OCI-LY7 (cell line): ENCODE results near the gene VASH2. TPM values are rescaled to one million over a fixed set of nuclear protein-coding genes. Genes with fewer than 3 reads are reported as not detected.

ENCODE experiments used
- BruUV-seq: library from RNA; stranded (reverse); fragments of 400-500 nt; replicated peaks from 2 replicates; lab custom pipeline; 2021; lab: Mats Ljungman, UMichigan
- CTCF ChIA-PET: fragments of 300-600 bp; sonication (Branson Sonifier 250); formaldehyde crosslinking; loops from one replicate; lab custom pipeline; 2022; ENCODE audit warnings: antibody characterized with exemption; ENCODE audit not compliant: unreplicated experiment; lab: Charles Lee
- POLR2A ChIA-PET: fragments of 300-600 bp; sonication (Branson Sonifier 250); formaldehyde crosslinking; loops from one replicate; lab custom pipeline; 2022; ENCODE audit warnings: antibody characterized with exemption; lab: Charles Lee
- DNase-seq: peaks from one replicate; pipeline ENCODE4 v3.0.0-alpha.2; 2015; ENCODE audit warnings: low spot score
- H2AFZ ChIP-seq: fragments of 200-600 bp; sonication (generic), shearing (Covaris generic); 2 replicates; pipeline ENCODE4 v1.6.1; 2014; ENCODE audit warnings: mild to moderate bottlenecking, antibody characterized with exemption, low read length, moderate library complexity
- H3K27ac ChIP-seq: fragments of 200-600 bp; sonication (generic); 2 replicates; pipeline ENCODE4 v1.5.1; 2014; ENCODE audit warnings: mixed run types, low read depth, mild to moderate bottlenecking, moderate library complexity, low read length, inconsistent platforms; ENCODE audit not compliant: poor library complexity, severe bottlenecking
- H3K36me3 ChIP-seq: fragments of 200-600 bp; sonication (generic); 2 replicates; pipeline ENCODE4 v1.6.1; 2014; ENCODE audit warnings: mild to moderate bottlenecking, antibody characterized with exemption, low read length, moderate library complexity, mixed read lengths; ENCODE audit not compliant: insufficient read depth
- H3K4me1 ChIP-seq: fragments of 200-600 bp; sonication (generic); 2 replicates; pipeline ENCODE4 v1.5.1; 2014; ENCODE audit warnings: mild to moderate bottlenecking, low read length; ENCODE audit not compliant: insufficient read depth, poor library complexity, severe bottlenecking
- H3K4me2 ChIP-seq: fragments of 200-600 bp; sonication (generic); 2 replicates; pipeline ENCODE4 v1.6.1; 2014; ENCODE audit warnings: mild to moderate bottlenecking, low read length
- H3K4me3 ChIP-seq: fragments of 200-600 bp; sonication (generic); 2 replicates; pipeline ENCODE4 v1.5.1; 2014; ENCODE audit warnings: mild to moderate bottlenecking, low read depth, low read length; ENCODE audit not compliant: poor library complexity, severe bottlenecking
- H3K79me2 ChIP-seq: fragments of 200-600 bp; sonication (generic); 2 replicates; pipeline ENCODE4 v1.6.1; 2016; ENCODE audit warnings: low read depth, mild to moderate bottlenecking, low read length, moderate library complexity, mixed read lengths; ENCODE audit not compliant: insufficient read depth
- H3K9me2 ChIP-seq: fragments of 200-600 bp; sonication (generic); 2 replicates; pipeline ENCODE4 v1.6.1; 2016; ENCODE audit warnings: mild to moderate bottlenecking, low read length, mixed read lengths; ENCODE audit not compliant: insufficient read depth
- H3K9me3 ChIP-seq: fragments of 200-600 bp; sonication (generic); 2 replicates; pipeline ENCODE4 v1.6.1; 2014; ENCODE audit warnings: mild to moderate bottlenecking, mixed run types, low read length, mixed read lengths
- H4K20me1 ChIP-seq: fragments of 200-600 bp; sonication (generic); 2 replicates; pipeline ENCODE4 v1.6.1; 2014; ENCODE audit warnings: mild to moderate bottlenecking, antibody characterized with exemption, low read length, moderate library complexity, mixed read lengths; ENCODE audit not compliant: insufficient read depth
- EZH2phosphoT487 ChIP-seq: fragments of 200-600 bp; sonication (generic); IDR thresholded peaks from 2 replicates; pipeline ENCODE4 v1.6.1; 2018; ENCODE audit warnings: low read depth, borderline replicate concordance, mild to moderate bottlenecking, mixed run types, antibody characterized with exemption, low read length, moderate library complexity, mixed read lengths
- intact Hi-C: fragments of 100-400 bp; cut with micrococcal nuclease; formaldehyde crosslinking; loops from one replicate; pipeline ENCODE4 v1.10.0; 2022; ENCODE audit not compliant: unreplicated experiment
- total RNA-seq, 2 experiments: library from RNA; depleted of rRNA in 1 of 2; stranded (reverse); fragments of >200 nt in 1 of 2; shearing (Covaris generic) in 1 of 2; gene quantifications; 2 replicates each; pipeline ENCODE4 v1.2.3, GENCODE V29; 2014 to 2022
- TF ChIP-seq, protein P1 (sequence below): fragments of 200-600 bp; sonication (generic); conservative IDR thresholded peaks from 2 replicates; pipeline ENCODE4 v1.5.1; 2014; ENCODE audit warnings: mild to moderate bottlenecking, antibody characterized with exemption, low read length, moderate library complexity, mixed read lengths

The VASH2 gene
- total RNA-seq, 2 experiments from 2014 or later: 7.3 to 7.4 TPM

DNA sequence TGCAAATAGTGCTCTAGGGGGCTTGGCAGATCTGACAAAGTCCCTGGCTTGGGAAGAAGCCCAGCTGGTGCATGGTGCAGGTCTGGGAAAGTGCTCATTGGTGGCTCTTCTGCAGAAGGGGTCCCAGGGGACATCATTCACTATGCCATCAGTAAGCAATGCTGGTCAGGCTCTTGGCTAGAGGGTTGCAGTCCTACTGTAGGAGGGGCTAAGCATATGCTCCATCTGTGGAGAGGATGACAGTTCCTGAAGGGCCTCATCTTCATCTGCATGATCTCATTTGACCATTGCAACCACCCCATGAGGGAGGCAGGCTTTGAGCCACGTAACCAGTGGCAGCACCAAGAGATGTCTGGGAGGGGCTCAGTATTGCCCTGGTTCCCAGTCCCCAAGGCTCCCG lies 31.5 kb upstream of the VASH2 start:
- Histone ChIP-seq H3K79me2 (no peaks in the 10 kb centered on the region), H3K4me2 (no peak overlapping the region), H3K27ac (no peak overlapping the region), H3K9me2 (no peaks in the 10 kb centered on the region), H3K9me3 (no peaks in the 10 kb centered on the region), H4K20me1 (no peaks in the 10 kb centered on the region), H3K36me3 (no peaks in the 10 kb centered on the region), H2AFZ (no peak overlapping the region), H3K4me3 (no peak overlapping the region), H3K4me1 (peaks cover 13% of the 10 kb centered on the region)
- intact Hi-C loops: loop anchor here (5.0 kb wide), 1 partner anchor 78 kb away; no protein-coding TSS in a partner anchor
- BruUV-seq: no TSS peak
- POLR2A ChIA-PET: interaction anchor here (1.0 kb wide), 1 partner anchor 39 kb away, joined by 4 read pairs; no protein-coding TSS in a partner anchor
- TF ChIP-seq, protein P1, sequence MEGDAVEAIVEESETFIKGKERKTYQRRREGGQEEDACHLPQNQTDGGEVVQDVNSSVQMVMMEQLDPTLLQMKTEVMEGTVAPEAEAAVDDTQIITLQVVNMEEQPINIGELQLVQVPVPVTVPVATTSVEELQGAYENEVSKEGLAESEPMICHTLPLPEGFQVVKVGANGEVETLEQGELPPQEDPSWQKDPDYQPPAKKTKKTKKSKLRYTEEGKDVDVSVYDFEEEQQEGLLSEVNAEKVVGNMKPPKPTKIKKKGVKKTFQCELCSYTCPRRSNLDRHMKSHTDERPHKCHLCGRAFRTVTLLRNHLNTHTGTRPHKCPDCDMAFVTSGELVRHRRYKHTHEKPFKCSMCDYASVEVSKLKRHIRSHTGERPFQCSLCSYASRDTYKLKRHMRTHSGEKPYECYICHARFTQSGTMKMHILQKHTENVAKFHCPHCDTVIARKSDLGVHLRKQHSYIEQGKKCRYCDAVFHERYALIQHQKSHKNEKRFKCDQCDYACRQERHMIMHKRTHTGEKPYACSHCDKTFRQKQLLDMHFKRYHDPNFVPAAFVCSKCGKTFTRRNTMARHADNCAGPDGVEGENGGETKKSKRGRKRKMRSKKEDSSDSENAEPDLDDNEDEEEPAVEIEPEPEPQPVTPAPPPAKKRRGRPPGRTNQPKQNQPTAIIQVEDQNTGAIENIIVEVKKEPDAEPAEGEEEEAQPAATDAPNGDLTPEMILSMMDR: no peak
- no peak for DNase-seq
- CTCF ChIA-PET: no interaction called here

DNA sequence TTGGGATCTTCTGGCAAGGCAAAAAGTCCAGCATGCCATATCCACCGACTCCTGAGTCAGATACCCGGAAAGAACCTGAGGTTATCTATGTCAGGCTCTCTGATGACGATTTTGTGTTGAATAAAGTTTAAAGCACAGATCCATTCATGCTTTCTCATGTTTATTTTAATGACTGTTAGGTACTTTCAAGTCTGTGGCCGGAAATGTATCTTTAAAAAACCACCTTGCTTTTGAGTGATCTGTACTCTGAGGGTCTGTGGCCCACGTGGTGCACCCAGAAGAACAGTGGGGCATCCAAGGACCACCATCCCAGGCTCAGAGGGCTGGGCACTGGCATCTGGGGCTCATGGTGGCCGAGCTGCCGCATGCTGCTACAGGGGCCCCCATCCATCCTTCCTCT lies 30.1 kb upstream of the VASH2 start:
- ChIA-PET POLR2A (no interaction called here), CTCF (no interaction called here)
- no peak for DNase-seq
- Histone ChIP-seq H3K9me2 (no peaks in the 10 kb centered on the region), H4K20me1 (no peaks in the 10 kb centered on the region), H2AFZ (peak overlapping the region; percentile 26; the same call in 1 of the 2 replicates), H3K36me3 (no peaks in the 10 kb centered on the region), H3K9me3 (no peaks in the 10 kb centered on the region), H3K4me2 (peak overlapping the region; percentile 37), H3K27ac (no peak overlapping the region), H3K4me3 (no peak overlapping the region), H3K79me2 (no peaks in the 10 kb centered on the region), H3K4me1 (peaks cover 13% of the 10 kb centered on the region)
- no TSS peak for BruUV-seq
- intact Hi-C loops: no loop called here
- TF ChIP-seq EZH2phosphoT487: no peak
- TF ChIP-seq, protein P1: no peak

- H3K79me2 ChIP-seq: no peaks in the 10 kb centered on the region
- H3K4me1 ChIP-seq: peaks cover 13% of the 10 kb centered on the region
- TF ChIP-seq, protein P1: peak; percentile 69
- no peak for TF ChIP-seq EZH2phosphoT487
- no TSS peak for BruUV-seq
- no peak overlapping the region for H3K4me3 ChIP-seq
- no peak overlapping the region; the same call in 1 of the 2 replicates for H3K4me2 ChIP-seq
- no peak overlapping the region for H3K27ac ChIP-seq
- no peaks in the 10 kb centered on the region for H3K9me3 ChIP-seq
- intact Hi-C loops: no loop called here
- DNase-seq: peak; percentile 38
- CTCF ChIA-PET: no interaction called here
- POLR2A ChIA-PET: interaction anchor here (0.6 kb wide), 1 partner anchor 16 kb away, joined by 3 read pairs; no protein-coding TSS in a partner anchor
- H2AFZ ChIP-seq: peak overlapping the region; percentile 26; the same call in 1 of the 2 replicates
- H4K20me1 ChIP-seq: no peaks in the 10 kb centered on the region
- H3K36me3 ChIP-seq: no peaks in the 10 kb centered on the region
- H3K9me2 ChIP-seq: no peaks in the 10 kb centered on the region
These were observed 29.4 kb upstream of the VASH2 start for GRCh38 chr1:212920896-212921295.
